ENCODE results near the gene DCX. TPM values are rescaled to one million over a fixed set of nuclear protein-coding genes. Genes with fewer than 3 reads are reported as not detected.

The DCX gene
- total RNA-seq, 4 donors from 2014 or later, result not detected

GRCh38 chrX:111302284-111302683, 109.7 kb downstream of the DCX start:
- no peak for TF ChIP-seq CTCF (IDR thresholded peaks at IDR 0.05)
- no peak for DNase-seq (ENCODE audit: low spot score)
- no peak for ATAC-seq (ENCODE audit: low FRiP score)

DNA sequence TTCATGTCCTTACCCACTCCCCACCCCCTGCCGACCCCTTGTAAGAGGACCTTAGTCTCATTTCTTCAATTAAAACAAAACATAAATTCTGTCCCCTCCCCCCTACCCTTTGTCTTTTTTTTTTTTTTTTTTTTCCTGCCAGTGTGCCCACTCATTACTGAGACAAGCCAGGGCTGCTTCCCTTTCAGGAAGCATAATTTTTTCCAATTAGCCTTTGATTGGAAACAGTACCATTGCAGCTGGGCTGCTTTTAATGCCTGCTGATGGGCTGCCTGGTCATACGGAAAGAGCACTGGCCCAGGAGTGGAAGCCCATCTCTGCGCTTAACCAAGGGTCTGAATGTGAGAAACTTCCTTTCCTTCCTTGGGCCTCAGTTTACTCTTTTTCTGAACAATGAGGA, 123.2 kb downstream of the DCX start:
- TF ChIP-seq CTCF (IDR thresholded peaks at IDR 0.05), result no peak
- no peak for ATAC-seq (ENCODE audit: low FRiP score)
- no peak for DNase-seq (ENCODE audit: low spot score)

- TF ChIP-seq CTCF (IDR thresholded peaks at IDR 0.05), result no peak
- ATAC-seq (ENCODE audit: low FRiP score), result no peak
Measured at GRCh38 chrX:111284631-111285293, 127.2 kb downstream of the DCX start.

GRCh38 chrX:111283446-111283845, 128.5 kb downstream of the DCX start:
- TF ChIP-seq CTCF (IDR thresholded peaks at IDR 0.05), result no peak
- no peak for DNase-seq (ENCODE audit: low spot score)
- no peak for ATAC-seq (ENCODE audit: low FRiP score)

More at GRCh38 chrX:111284631-111285293, 127.2 kb downstream of the DCX start:
- DNase-seq (ENCODE audit: low spot score), result no peak

- no peak for TF ChIP-seq CTCF (IDR thresholded peaks at IDR 0.05)
- DNase-seq (ENCODE audit: low spot score) (no peak), ATAC-seq (ENCODE audit: low FRiP score) (no peak)
Measured at GRCh38 chrX:111282991-111283390, 129.0 kb downstream of the DCX start.

DNA sequence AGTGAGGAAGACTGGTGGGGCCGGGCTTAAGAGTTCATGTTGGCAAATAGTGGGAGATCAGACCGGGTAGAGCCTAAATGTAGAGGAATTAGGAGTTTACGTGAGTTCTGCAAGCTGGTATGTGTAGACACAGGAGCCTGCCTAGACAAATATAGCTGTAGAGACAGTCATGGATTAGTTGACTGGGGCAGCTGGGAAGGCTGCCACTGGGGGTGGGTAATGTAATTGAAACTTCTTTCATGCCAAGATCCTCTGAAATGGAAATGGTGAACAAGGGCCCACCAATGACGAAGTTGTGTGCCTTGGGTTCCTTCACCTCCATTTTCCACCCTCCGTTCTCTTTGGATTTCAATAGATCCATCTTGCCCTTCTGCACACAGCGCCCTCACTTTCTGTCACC, 129.9 kb downstream of the DCX start:
- DNase-seq (ENCODE audit: low spot score), result no peak

More for the DNA sequence above, 129.9 kb downstream of the DCX start:
- no peak for TF ChIP-seq CTCF (IDR thresholded peaks at IDR 0.05)
- no peak for ATAC-seq (ENCODE audit: low FRiP score)
